Measurements from ENCODE around the gene SH3TC1.

Gene SH3TC1

GRCh38 chr4:8289956-8290700 is 91.0 kb downstream of the SH3TC1 start:
- H3K4me3 Mint-ChIP-seq: no peak overlapping the region
- H3K27ac Mint-ChIP-seq: no peak overlapping the region
- no peaks in the 10 kb centered on the region for H3K4me1 Mint-ChIP-seq
- H3K9me3 Mint-ChIP-seq: no peaks in the 10 kb centered on the region
- H3K36me3 Mint-ChIP-seq: no peaks in the 10 kb centered on the region
- no peaks in the 10 kb centered on the region for H3K27me3 Mint-ChIP-seq

DNA sequence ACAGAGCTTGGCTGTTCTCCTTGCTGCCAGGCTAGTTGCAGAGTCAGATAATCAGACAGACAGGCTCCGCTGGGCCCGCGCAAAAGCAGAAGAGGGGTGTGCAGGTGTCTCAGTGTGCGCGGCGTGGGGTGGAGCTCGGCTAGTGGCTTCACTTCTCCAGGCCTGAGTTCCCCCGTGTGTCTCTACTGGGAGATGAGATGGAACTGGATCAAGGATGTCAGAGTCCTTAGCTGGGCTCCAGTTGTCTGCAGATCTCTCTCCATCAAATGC is 91.5 kb downstream of the SH3TC1 start:
- Mint-ChIP-seq H3K27me3 (no peaks in the 10 kb centered on the region), H3K9me3 (no peaks in the 10 kb centered on the region), H3K36me3 (no peaks in the 10 kb centered on the region), H3K4me1 (no peaks in the 10 kb centered on the region), H3K4me3 (no peak overlapping the region), H3K27ac (no peak overlapping the region)

Measured in activated naive CD4-positive, alpha-beta T cell treated with anti-CD3 and anti-CD28 coated beads, Interleukin-2, amount 50 U/mL, for 24 hours (primary cell).